Breast epithelium (tissue), 3 donors: Measurements from ENCODE around the gene NBPF11.
"Not testable (repeated sequence)": the region's sequence is repeated elsewhere in the genome, so short reads cannot be mapped to it uniquely, and the experiment has no call there.

Source experiments
- CTCF ChIP-seq, 3 donors: fragments of 450-650 bp; IDR thresholded peaks; one replicate each; pipeline ENCODE4 v1.5.1; 2016 to 2017; ENCODE audit warnings: antibody characterized with exemption in 3 of 3, mild to moderate bottlenecking in 3 of 3, moderate library complexity in 3 of 3
- POLR2A ChIP-seq: fragments of 450-650 bp; IDR thresholded peaks from one replicate; pipeline ENCODE4 v1.6.1; 2016; ENCODE audit warnings: antibody characterized with exemption, mild to moderate bottlenecking, moderate library complexity
- POLR2AphosphoS5 ChIP-seq, 3 donors: sonication (generic); formaldehyde crosslinking; IDR thresholded peaks; one replicate each; pipeline ENCODE4 v1.6.1; 2017; ENCODE audit warnings: antibody characterized with exemption in 3 of 3

GRCh38 chr1:148060294-148060701, 91.8 kb downstream of the NBPF11 start:
- TF ChIP-seq CTCF (IDR thresholded peaks at IDR 0.05); POLR2A; POLR2AphosphoS5 (IDR thresholded peaks at IDR 0.05): not testable (repeated sequence)
